Keratinocyte (primary cell): ENCODE data around the gene ESRRG. TPM values are rescaled to one million over a fixed set of nuclear protein-coding genes. Genes with fewer than 3 reads are reported as not detected.

Experiments used
- DNase-seq: peaks from one replicate; pipeline ENCODE4 v3.0.0-alpha.2; 2011; ENCODE audit warnings: low read depth, missing footprints, low spot score
- FAIRE-seq: peaks from 2 replicates; lab custom pipeline; 2011; peaks lifted over from hg19 to GRCh38; lab: Jason Lieb, UNC
- H2AFZ ChIP-seq: 2 replicates; pipeline ENCODE4 v1.6.0; 2012; ENCODE audit warnings: low read length, control low read depth, inconsistent platforms; ENCODE audit not compliant: control insufficient read depth
- H3K27ac ChIP-seq: 2 replicates; pipeline ENCODE4 v1.5.1; 2011; ENCODE audit warnings: low read length; ENCODE audit not compliant: control insufficient read depth, insufficient read depth
- H3K27me3 ChIP-seq: 3 replicates; pipeline ENCODE4 v1.6.0; 2011; ENCODE audit warnings: low read length; ENCODE audit not compliant: control insufficient read depth, insufficient read depth; ENCODE audit errors: extremely low read depth
- H3K36me3 ChIP-seq, 2 experiments: 2 replicates in 1 of 2; 3 replicates in 1 of 2; pipeline ENCODE4 v1.5.1; 2011; ENCODE audit warnings: low read length in 2 of 2, mild to moderate bottlenecking in 1 of 2; ENCODE audit not compliant: control insufficient read depth in 2 of 2, insufficient read depth in 2 of 2; ENCODE audit errors: extremely low read depth in 1 of 2
- H3K4me1 ChIP-seq: 3 replicates; pipeline ENCODE4 v1.5.1; 2011; ENCODE audit warnings: low read length; ENCODE audit not compliant: control insufficient read depth, insufficient read depth; ENCODE audit errors: extremely low read depth
- H3K4me2 ChIP-seq: 3 replicates; pipeline ENCODE4 v1.6.0; 2011; ENCODE audit warnings: low read depth, low read length; ENCODE audit not compliant: control insufficient read depth, insufficient read depth; ENCODE audit errors: extremely low read depth
- H3K4me3 ChIP-seq, 3 experiments: fragments of 200-600 bp in 1 of 3; sonication (generic) in 1 of 3; 2 replicates in 2 of 3; 3 replicates in 1 of 3; pipeline ENCODE4 v1.5.1; 2011 to 2016; ENCODE audit warnings: low read length in 3 of 3, mild to moderate bottlenecking in 3 of 3, control low read depth in 2 of 3, inconsistent platforms in 1 of 3, low read depth in 1 of 3, mixed read lengths in 1 of 3, mixed run types in 1 of 3, moderate library complexity in 1 of 3; ENCODE audit not compliant: control insufficient read depth in 2 of 3, insufficient read depth in 2 of 3; ENCODE audit errors: extremely low read depth in 1 of 3
- H3K79me2 ChIP-seq: 2 replicates; pipeline ENCODE4 v1.6.0; 2012; ENCODE audit warnings: low read length; ENCODE audit not compliant: control insufficient read depth, insufficient read depth
- H3K9ac ChIP-seq: 3 replicates; pipeline ENCODE4 v1.6.0; 2011; ENCODE audit warnings: low read length; ENCODE audit not compliant: control insufficient read depth, insufficient read depth; ENCODE audit errors: extremely low read depth
- H3K9me1 ChIP-seq: 3 replicates; pipeline ENCODE4 v1.6.0; 2011; ENCODE audit warnings: low read length; ENCODE audit not compliant: control insufficient read depth, insufficient read depth; ENCODE audit errors: extremely low read depth
- H3K9me3 ChIP-seq: 2 replicates; pipeline ENCODE4 v1.5.1; 2012; ENCODE audit warnings: low read depth, low read length; ENCODE audit not compliant: control insufficient read depth
- H4K20me1 ChIP-seq: 3 replicates; pipeline ENCODE4 v1.6.0; 2011; ENCODE audit warnings: low read length; ENCODE audit not compliant: control insufficient read depth, insufficient read depth; ENCODE audit errors: extremely low read depth
- CTCF ChIP-seq, 3 experiments: IDR thresholded peaks in 1 of 3; conservative IDR thresholded peaks in 1 of 3; optimal IDR thresholded peaks in 1 of 3; 2 replicates in 2 of 3; 3 replicates in 1 of 3; pipeline versions ENCODE3 to v1.5.1; 2011; ENCODE audit warnings: low read length in 3 of 3, mild to moderate bottlenecking in 3 of 3, moderate library complexity in 2 of 3, control low read depth in 1 of 3, inconsistent platforms in 1 of 3; ENCODE audit not compliant: insufficient read depth in 2 of 3; ENCODE audit errors: extremely low read depth in 1 of 3
- EZH2 ChIP-seq: IDR thresholded peaks from one replicate; pipeline ENCODE4 v1.6.1; 2012; ENCODE audit warnings: inconsistent platforms, mild to moderate bottlenecking, low read length, moderate library complexity
- dilution Hi-C: fragments of 300-500 bp; cut with MboI; formaldehyde crosslinking; loops from one replicate; pipeline ENCODE4 v1.7.0; 2020; ENCODE audit warnings: low sequenced_read_pairs; ENCODE audit not compliant: extremely low pct_ligation_motif_present
- polyA plus RNA-seq, 5 experiments: library from polyadenylated mRNA; depleted of rRNA in 3 of 5; stranded (reverse) in 3 of 5; stranded (forward) in 1 of 5; unstranded in 1 of 5; fragments of >200 nt; gene quantifications; 1 replicate in 1 of 5; 2 replicates in 3 of 5; 3 replicates in 1 of 5; pipeline versions ENCODE4 v1.2.1 to v1.2.3, GENCODE V29; 2011 to 2012; ENCODE audit warnings: missing spikeins in 2 of 5, low read depth in 1 of 5, low replicate concordance in 1 of 5

Gene ESRRG
- polyA plus RNA-seq, 1 donor (not counting 4 experiments of a cell fraction or from before 2014, with no cell fraction given): 0.08 TPM

GRCh38 chr1:216542263-216542662, 181.0 kb downstream of the ESRRG start:
- H2AFZ ChIP-seq: no peak overlapping the region
- H3K27ac ChIP-seq: no peak overlapping the region
- no peak overlapping the region for H3K4me2 ChIP-seq
- no peak for TF ChIP-seq CTCF (optimal IDR thresholded peaks at IDR 0.05 in 1 of 3, IDR thresholded peaks at IDR 0.05 in 1 of 3, conservative IDR thresholded peaks at IDR 0.05 in 1 of 3; ENCODE audit: extremely low read depth in 1 of 3, insufficient read depth in 2 of 3, low read length in 3 of 3)
- TF ChIP-seq EZH2: no peak
- H3K36me3 ChIP-seq: no peaks in the 10 kb centered on the region
- no peaks in the 10 kb centered on the region for H4K20me1 ChIP-seq
- H3K27me3 ChIP-seq: no peaks in the 10 kb centered on the region
- DNase-seq (no peak), FAIRE-seq (no peak)
- no peaks in the 10 kb centered on the region for H3K79me2 ChIP-seq
- H3K9me3 ChIP-seq: no peaks in the 10 kb centered on the region
- H3K4me1 ChIP-seq: no peaks in the 10 kb centered on the region
- dilution Hi-C loops: no loop called here
- H3K4me3 ChIP-seq: no peak overlapping the region
- H3K9me1 ChIP-seq: no peaks in the 10 kb centered on the region
- H3K9ac ChIP-seq: no peak overlapping the region

- TF ChIP-seq EZH2 (no peak), CTCF (optimal IDR thresholded peaks at IDR 0.05 in 1 of 3, IDR thresholded peaks at IDR 0.05 in 1 of 3, conservative IDR thresholded peaks at IDR 0.05 in 1 of 3; ENCODE audit: extremely low read depth in 1 of 3, insufficient read depth in 2 of 3, low read length in 3 of 3) (no peak)
- Histone ChIP-seq H2AFZ (no peak overlapping the region), H3K27me3 (no peaks in the 10 kb centered on the region), H3K9me3 (no peaks in the 10 kb centered on the region), H3K9ac (no peak overlapping the region), H3K9me1 (no peaks in the 10 kb centered on the region), H3K36me3 (no peaks in the 10 kb centered on the region), H4K20me1 (no peaks in the 10 kb centered on the region), H3K4me3 (no peak overlapping the region), H3K4me2 (no peak overlapping the region), H3K79me2 (no peaks in the 10 kb centered on the region), H3K4me1 (no peaks in the 10 kb centered on the region), H3K27ac (no peak overlapping the region)
- dilution Hi-C loops: no loop called here
- FAIRE-seq (no peak), DNase-seq (no peak)
Observed at GRCh38 chr1:216535751-216536150, 187.5 kb downstream of the ESRRG start.
